ENCODE results near the gene CCDC190.
A peak's percentile ranks its signal among the peaks of the same experiment; 100 is the strongest.
"Not testable (repeated sequence)": the region's sequence is repeated elsewhere in the genome, so short reads cannot be mapped to it uniquely, and the experiment has no call there.

The CCDC190 gene

DNA sequence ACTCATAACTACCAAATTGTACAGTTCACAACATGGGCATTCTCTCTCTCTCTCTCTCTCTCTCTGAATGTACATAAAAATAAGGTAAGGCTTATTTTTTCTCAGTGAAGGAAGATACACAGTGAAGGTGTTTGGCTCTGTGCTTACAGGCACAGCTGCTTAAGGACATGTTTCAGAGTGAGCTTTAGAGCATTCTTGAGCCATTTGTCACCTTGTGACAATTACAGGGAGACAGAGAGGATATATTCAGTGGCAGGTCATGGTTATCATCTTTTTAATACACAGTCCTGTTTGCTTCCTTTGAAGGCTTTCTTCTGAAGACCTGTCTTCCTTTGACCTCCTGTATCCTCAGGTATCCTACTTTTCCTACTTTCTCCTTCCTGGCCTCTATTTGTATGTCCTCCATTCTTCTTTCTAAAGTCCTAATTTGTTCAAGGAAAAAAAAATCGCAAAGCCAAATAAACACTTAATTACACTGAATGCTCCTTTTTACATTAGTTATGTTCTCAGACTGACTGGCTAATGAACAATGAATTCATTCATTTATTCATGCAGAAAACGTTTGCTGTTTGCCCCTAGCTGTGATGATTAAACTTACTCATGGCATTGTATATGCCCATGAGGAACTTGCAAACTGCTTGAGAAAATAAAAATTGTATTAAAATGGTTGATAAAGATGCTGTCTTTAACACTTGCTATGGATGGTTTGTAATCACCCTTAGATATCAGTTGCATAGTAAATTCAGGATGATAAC is 37.0 kb downstream of the CCDC190 start:
- DNase-seq, result no peak

DNA sequence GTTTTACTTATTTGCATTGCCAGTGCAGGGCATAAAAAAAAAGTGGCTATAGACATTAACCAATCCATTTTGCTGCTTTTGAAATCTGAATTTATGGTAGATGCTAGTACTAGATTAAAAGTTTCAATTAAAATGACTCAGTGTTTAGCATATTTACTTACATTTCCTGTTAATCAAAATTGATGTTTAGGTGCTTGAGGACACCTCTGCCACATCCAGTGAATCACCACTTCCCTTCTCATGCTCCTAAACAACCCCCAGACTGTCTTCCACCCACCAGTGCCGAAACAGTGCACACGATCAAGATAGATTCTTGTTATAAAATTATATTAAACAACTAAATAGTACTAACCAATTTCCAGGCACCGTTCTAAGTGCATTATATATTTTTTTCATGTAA is 37.7 kb downstream of the CCDC190 start:
- no peak for DNase-seq

GRCh38 chr1:162822391-162823200 is 38.4 kb downstream of the CCDC190 start:
- DNase-seq, result peak; percentile 29

DNA sequence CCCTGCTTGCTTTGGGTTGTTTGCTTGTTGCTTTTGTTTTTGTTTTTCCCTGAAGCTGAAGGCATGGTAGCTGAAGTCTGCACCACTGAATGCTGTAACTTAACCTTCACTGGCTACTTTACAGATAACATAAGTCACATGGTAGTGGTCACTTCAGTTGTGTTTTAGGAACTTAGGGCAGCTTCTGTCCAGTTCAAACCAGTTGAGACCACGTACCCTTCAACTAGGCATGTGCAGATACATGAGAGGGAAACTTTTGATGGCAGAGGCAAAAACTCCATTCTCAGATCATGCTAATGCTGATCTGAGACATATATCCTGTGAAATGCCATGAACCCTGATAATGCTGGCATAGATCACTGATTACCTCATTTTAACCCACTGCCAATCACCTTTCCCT is 42.3 kb downstream of the CCDC190 start:
- DNase-seq, result not testable (repeated sequence)

DNA sequence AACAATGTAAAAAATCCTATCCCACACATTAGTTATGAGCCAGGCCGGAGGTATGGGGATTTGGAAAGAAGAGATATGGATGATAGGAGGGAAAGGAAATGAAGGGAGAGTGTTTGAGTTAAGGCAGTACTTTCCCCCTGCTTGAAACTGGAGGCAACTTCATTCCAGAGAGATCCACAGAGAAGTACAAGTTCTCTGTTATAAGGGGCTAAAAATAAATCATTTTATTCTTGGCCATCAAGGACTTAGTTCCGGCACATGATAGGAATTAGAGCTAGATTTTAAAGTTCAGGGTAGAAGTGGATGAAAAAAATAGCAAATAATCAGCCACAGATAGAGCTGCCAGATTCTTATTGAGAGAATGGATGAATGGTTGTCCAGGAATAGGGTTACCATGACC is 42.8 kb downstream of the CCDC190 start:
- not testable (repeated sequence) for DNase-seq

GRCh38 chr1:162812357-162812756 is 48.6 kb downstream of the CCDC190 start:
- not testable (repeated sequence) for DNase-seq

DNA sequence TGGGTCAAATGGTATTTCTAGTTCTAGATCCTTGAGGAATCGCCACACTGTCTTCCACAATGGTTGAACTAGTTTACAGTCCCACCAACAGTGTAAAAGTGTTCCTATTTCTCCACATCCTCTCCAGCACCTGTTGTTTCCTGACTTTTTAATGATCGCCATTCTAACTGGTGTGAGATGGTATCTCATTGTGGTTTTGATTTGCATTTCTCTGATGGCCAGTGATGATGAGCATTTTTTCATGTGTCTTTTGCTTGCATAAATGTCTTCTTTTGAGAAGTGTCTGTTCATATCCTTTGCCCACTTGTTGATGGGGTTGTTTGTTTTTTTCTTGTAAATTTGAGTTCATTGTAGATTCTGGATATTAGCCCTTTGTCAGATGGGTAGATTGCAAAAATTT is 53.5 kb downstream of the CCDC190 start:
- not testable (repeated sequence) for DNase-seq
